Omental fat pad (tissue), 4 donors: Measurements from ENCODE around the gene ATXN7L1. TPM values are rescaled to one million over a fixed set of nuclear protein-coding genes. Genes with fewer than 3 reads are reported as not detected.

Source experiments
- ATAC-seq: fragments of 150-250 bp; one replicate; pipeline ENCODE4 v1.9.1; 2016; ENCODE audit warnings: mild to moderate bottlenecking, moderate library complexity; ENCODE audit not compliant: low FRiP score
- DNase-seq: peaks from one replicate; pipeline ENCODE4 v3.0.0-alpha.2; 2019; ENCODE audit warnings: low spot score
- CTCF ChIP-seq, 3 donors: fragments of 450-650 bp; IDR thresholded peaks; one replicate each; pipeline ENCODE4 v1.5.1; 2016 to 2017; ENCODE audit warnings: antibody characterized with exemption in 3 of 3, mild to moderate bottlenecking in 3 of 3, moderate library complexity in 2 of 3
- total RNA-seq, 4 donors: library from RNA; depleted of rRNA; stranded (reverse); fragments of >200 nt; gene quantifications; one replicate each; pipeline ENCODE4 v1.1.0, GENCODE V29; 2016

ATXN7L1 gene
- total RNA-seq, 4 donors from 2014 or later = 10.6 to 19.5 (median 12.2) TPM

GRCh38 chr7:105653441-105654005 lies 222.9 kb downstream of the ATXN7L1 start:
- ATAC-seq (no peak), DNase-seq (no peak)
- no peak for TF ChIP-seq CTCF (IDR thresholded peaks at IDR 0.05)

GRCh38 chr7:105652359-105652993 lies 223.9 kb downstream of the ATXN7L1 start:
- TF ChIP-seq CTCF (IDR thresholded peaks at IDR 0.05) = peak in 1 of 3 donors; percentile 54
- DNase-seq = peak; percentile 48
- ATAC-seq = peak; percentile 81

- no peak for TF ChIP-seq CTCF (IDR thresholded peaks at IDR 0.05)
- DNase-seq = no peak
- no peak for ATAC-seq
These were observed 224.6 kb downstream of the ATXN7L1 start for GRCh38 chr7:105651798-105652197.

GRCh38 chr7:105650382-105650970 lies 225.9 kb downstream of the ATXN7L1 start:
- no peak for ATAC-seq
- DNase-seq = no peak

GRCh38 chr7:105649727-105650381 lies 226.5 kb downstream of the ATXN7L1 start:
- DNase-seq (no peak), ATAC-seq (no peak)
- no peak for TF ChIP-seq CTCF (IDR thresholded peaks at IDR 0.05)

More at GRCh38 chr7:105650382-105650970, 225.9 kb downstream of the ATXN7L1 start:
- no peak for TF ChIP-seq CTCF (IDR thresholded peaks at IDR 0.05)

GRCh38 chr7:105648561-105649401 lies 227.6 kb downstream of the ATXN7L1 start:
- TF ChIP-seq CTCF (IDR thresholded peaks at IDR 0.05) = no peak
- DNase-seq = no peak
- ATAC-seq = no peak
